Dermis blood vessel endothelial cell (primary cell): ENCODE results near the gene DNAJC24. TPM values are rescaled to one million over a fixed set of nuclear protein-coding genes. Genes with fewer than 3 reads are reported as not detected.

ENCODE experiments used
- DNase-seq: peaks from one replicate; pipeline ENCODE4 v3.0.0; 2010
- total RNA-seq: library from RNA; depleted of rRNA; stranded (reverse); fragments of >200 nt; gene quantifications from 2 replicates; pipeline ENCODE4 v1.2.3, GENCODE V29; 2014

The DNAJC24 gene
- total RNA-seq, 1 donor from 2014 or later = 8.2 TPM

DNA sequence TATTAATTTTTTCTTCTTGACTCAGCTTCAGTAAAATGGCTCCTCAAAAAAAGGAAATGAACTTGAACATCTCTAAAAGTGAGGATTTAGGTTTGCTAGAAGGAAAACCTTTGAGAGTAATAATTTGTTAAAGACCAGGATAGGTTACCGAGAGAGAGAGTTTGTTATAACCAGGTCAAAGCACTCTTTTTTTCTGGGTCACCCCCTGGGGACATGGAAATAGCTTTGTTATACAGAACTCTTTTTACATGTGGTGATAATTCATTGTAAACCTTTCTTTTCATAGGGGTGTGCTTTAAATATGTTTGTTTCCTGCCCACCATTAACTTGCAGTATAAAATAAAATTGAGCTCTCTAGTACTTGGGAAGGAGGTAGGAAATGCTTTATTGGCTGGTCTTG is 47.7 kb downstream of the DNAJC24 start:
- no peak for DNase-seq

DNA sequence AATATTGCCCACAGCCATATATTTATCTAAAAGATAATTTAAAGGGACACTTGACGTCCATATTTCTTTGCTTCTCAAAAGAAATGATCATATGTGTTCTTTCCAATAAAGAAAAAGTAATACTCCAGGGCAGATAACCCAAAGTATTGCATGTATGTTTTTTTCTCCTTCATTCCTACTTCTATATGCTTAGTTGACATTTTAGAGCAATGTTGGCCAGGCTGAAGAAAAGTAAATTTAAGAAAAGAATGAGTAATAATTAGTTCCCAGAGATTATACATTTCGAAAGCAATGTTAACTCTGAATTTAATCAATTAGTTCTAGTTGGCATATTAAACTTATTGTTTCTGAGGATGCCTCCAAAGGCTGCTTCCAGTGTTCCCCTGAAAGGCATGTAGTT is 48.2 kb downstream of the DNAJC24 start:
- DNase-seq = no peak

DNA sequence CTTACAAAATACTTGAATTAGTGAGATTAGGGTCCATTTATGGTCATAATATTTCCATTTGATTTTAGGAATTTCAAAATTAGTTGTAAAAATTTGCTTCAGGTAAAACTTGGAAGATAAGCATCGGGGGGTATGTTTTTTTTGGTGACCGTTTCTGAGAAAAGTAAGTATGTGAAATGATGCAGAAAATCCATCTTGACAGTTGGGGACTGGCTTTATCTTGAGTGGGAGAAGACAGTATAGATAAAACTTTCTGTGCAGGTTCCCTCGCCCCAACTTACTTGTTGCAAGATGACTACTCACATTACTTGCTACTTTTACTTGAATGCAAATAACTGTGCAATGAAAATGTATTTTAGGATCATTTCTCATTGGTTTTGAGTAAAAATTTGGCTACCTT is 49.5 kb downstream of the DNAJC24 start:
- DNase-seq = no peak

DNA sequence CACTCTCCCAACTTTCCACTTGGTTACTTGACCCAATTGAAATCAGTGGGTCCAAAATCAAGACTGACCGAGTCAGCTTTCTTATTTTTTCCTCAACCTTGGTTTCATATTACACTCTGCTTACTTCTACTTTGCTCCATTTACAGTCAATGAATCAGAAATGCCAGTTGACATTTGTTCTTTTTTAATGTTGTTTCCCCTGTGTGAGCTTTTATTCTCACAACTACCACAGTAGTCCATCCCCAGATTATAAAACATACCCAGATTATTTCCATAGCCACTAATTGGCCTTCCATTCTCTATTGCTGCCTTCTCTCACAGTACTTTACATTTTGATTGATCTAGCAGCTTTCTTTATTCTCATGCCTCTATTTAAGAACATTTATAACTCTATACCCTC is 50.0 kb downstream of the DNAJC24 start:
- no peak for DNase-seq

DNA sequence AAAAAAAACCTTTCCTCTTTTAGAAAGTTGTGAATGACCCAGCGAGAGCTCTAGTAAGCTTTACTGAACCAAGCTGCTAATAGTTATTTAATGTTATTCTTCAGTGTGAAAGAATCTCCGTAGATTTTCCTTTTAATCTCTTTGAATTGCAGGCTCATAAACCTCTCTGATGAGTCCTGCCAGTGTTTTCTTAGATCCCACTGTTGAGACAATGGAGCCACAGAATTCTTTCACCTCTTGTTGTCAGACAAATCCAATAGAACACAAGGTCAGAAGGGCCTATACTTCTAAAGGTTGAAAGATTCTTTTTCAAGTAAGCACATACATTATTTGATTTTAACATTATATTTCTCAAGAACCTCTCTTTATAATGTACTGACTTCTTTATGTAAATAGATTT is 52.2 kb downstream of the DNAJC24 start:
- no peak for DNase-seq

DNA sequence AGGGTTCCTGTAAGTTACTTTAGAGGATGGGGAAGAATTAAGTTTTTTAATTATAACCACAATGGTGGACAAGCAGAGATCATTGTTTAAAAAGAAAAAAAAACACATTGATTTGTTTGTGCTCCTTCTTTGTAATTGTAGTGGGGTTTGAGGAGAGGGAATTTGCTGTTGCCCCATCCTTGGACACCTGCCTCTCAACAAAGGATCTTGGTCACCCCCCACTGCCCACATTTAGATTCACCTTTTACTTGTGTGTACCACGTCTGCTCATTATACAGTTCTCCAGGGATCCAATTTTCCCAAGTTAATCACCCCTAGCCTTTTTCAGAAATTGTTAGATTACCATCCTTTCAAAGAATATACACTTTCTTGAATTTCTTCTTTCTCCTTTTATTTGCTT is 53.0 kb downstream of the DNAJC24 start:
- no peak for DNase-seq

DNA sequence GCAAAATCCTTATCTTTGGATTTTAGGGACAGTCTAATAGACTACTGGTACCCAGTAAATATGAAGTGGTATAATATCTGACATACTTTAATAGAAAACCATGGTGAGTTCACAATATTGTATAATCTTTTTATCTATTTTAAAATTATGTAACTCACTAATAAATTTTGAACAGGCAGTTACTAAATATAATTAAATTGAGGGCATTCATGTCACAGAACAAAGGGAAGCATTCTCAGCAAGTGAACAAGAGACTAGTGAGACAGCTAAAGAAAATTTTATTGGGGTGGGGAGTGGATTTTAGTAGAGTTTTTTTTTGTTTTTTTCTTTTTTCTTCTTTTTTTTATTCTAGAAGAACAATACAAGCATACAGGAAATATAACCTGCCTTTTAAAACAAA is 55.0 kb downstream of the DNAJC24 start:
- DNase-seq = no peak

DNA sequence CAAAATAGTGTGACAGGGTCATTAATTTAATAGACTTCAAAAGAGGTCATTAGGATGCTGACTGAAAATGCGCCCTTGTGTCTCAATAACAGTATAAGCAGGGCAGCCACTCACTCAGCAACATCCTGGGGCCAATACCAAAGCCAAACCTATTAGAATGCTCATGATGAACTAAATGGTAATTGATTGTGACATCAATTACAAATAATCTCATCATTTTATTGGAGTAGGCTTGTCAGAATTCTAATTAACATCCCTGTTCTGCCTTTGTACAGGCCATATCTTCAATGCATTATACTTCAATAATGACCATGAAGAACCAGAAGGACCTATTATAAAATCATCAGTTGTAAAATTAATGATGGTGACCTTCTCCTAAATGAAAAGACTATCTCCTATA is 64.2 kb downstream of the DNAJC24 start:
- DNase-seq = no peak

DNA sequence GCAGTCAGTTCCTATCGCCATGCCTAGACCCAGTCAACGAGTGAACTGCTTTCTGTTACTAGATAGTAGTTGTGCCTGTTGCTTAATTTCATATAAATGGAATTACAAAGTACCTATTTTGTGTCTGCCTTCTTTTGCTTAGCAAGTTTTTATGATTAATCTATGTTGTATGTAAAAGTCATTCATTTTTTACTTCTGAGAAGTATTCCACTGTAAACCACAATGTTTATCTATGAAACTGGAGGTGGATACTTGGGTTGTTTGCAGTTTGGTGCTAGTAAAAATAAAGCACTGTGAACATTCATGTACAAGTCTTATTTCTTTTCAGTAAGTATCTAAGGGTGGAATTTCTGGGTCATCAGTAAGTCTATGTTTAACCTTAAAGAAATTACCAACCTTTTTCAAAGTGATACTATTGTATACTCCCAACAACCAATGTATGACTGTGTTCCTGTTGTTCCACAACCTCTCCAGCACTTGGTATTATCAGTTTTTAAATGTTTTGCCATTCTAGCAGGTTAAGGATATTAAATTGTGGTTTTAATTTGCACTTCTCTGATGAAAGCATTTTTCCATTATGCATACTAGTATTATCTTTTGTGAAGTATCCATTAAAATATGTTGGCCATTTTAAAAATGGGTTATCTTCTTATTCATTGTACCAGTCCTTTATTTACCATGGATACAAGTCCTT is 68.2 kb downstream of the DNAJC24 start:
- no peak for DNase-seq

DNA sequence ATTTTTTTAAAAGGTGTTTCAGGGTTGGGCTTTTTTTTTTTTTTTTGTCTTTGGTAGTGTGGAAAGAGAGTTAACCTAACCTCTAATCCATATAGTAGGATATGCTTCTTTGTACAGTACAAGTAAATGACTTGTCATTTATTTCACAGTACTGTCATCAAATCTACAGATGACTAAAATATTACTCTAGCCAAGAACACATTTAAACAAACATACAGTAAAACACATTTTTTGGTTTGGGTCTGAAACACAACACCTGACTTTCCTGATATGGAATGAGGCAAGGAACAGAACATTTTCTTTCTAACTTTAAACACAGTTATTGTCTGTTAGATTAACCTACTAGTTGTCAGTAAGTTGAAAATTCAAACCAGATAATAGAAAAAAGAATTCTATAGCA is 71.6 kb downstream of the DNAJC24 start:
- no peak for DNase-seq

DNA sequence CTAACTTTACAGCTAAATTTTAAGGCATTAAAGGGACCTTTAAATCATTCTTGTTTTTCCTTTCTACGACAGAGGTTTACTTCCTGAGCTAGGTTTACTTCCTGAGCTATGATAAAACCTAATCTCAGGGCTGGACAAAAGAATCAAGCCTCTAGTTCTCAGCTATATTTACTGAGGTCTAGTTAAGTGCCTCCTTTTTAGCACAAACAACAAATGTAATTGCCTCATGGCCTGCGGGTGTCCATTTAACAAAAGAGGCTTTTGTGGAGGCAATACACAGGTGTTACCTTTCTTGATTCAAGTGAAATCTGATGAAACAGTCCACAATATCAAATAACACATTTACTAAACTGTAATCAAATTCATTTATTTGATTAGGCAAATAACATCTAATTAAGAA is 72.4 kb downstream of the DNAJC24 start:
- DNase-seq = peak; percentile 4

DNA sequence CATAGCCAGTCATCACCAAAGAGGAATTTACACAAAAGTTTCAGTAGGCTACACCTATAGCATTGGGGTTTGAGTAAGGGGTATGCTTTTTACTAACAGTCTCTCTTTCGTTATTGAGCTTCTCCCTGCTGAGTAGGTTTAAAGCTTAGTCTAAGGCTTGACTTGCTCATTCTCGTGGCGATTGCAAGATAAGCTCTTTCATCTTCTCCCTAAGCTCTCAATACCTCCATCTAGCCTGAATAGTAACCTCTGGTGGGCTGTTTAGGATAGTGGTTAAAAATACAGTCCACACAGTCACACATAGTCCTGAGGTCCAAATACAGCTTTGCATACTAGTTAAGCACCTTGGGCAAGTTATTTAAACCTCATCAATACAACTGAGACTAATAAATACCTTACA is 74.1 kb downstream of the DNAJC24 start:
- no peak for DNase-seq

DNA sequence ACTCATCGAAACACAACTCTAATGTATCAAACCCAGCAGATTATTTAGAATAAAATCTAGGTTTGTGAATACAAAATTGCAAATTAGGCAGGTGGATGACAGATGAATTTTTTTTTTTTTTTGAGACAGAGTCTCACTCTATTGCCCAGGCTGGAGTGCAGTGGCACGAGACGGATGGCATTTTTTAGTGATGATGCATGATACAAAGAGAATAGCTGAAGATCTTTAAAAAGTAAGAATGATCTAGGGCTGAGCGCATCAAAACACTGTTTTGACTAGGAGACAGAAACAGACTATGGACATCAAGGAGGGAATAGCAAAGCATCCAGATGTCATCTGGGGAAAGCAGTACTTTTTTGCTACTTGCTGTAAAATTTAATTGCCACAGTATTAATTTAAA is 76.0 kb downstream of the DNAJC24 start:
- no peak for DNase-seq

DNA sequence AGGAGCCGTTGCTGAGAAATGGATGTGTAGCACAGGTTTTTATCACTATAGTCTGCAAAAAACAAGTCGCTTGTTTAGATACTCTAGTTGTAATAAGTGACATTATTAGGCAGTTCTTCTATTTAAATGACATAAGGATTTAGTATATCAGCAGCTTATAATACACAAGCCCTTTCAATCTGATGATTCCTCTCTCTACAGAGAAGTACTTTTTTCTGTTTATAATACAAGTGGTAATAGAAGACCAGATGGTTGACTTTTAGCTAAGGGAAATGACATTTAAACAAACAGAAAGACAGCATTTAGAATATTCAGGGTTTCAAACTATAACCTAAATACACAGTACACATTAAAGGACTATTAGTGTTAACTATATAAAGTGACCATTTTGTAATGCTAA is 79.4 kb downstream of the DNAJC24 start:
- no peak for DNase-seq

DNA sequence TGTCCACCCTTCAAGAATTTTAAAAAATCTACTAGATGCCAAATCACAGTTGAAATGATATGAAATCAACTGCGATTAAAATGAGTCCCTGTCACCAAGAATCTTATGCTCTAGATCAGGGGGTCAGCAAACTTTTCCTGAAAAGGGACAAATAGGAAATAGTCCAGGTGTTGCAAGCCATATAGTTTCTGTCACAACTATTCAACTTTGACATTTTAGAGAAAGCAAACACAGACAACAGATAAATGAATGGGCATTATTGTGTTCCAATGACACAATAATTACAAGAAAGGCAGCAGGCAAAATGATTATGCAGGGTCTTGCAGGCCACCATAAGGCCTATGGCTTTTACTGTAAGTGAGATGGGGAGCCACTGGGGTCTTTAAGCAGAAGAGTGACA is 81.2 kb downstream of the DNAJC24 start:
- no peak for DNase-seq

DNA sequence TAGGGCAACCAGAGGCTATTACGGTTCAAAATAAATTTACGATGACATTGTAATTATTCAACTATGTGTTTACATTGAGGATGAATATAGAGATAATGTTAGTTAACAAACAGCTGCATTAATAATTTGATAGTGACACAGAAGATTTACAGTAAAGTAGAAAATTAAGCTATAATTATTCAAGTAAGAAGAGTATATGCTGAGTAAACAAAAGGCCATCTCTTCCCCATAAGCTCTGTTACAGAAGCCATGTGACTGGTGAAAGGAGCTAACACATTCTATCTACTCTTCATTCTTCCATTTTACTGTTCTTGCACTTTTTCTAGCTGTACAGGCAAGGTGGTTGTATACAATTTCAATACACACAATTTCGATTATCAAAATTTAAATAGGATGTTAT is 85.5 kb downstream of the DNAJC24 start:
- DNase-seq = no peak

DNA sequence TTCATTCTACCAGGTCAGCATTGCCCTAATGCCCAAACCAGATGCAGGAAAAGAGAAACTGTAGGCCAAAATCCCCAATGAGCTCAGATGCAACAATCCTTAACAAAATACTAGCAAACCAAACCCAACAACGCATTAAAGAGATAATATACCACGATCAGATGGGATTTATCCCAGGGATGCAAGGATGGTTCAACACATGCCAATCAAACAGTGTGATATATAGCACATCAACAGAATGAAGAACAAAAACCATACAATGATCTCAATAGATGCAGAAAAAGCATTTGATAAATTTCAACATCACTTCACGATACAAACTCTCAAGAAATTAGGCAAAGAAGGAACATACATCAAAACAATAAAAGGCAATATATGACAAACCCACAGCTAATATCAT is 94.8 kb downstream of the DNAJC24 start:
- DNase-seq = no peak

DNA sequence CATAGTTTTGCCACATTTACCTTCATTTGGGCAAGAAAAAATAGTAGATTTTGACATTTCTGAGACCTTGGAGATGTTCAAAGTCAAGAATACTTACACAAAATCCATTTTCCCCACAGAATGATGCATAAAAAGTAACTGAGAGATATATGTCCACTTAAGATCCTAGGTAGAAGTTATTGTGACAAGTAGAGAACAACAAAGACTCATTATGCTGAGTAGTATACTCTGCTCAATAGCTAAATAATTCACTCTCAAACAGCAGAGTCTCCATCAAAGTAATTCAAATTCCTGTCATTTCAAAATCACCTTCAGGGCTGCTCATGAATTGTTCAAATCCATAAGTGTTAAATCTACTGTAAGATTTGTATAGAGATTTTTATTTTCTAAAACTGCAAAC is 104.4 kb downstream of the DNAJC24 start:
- DNase-seq = no peak

DNA sequence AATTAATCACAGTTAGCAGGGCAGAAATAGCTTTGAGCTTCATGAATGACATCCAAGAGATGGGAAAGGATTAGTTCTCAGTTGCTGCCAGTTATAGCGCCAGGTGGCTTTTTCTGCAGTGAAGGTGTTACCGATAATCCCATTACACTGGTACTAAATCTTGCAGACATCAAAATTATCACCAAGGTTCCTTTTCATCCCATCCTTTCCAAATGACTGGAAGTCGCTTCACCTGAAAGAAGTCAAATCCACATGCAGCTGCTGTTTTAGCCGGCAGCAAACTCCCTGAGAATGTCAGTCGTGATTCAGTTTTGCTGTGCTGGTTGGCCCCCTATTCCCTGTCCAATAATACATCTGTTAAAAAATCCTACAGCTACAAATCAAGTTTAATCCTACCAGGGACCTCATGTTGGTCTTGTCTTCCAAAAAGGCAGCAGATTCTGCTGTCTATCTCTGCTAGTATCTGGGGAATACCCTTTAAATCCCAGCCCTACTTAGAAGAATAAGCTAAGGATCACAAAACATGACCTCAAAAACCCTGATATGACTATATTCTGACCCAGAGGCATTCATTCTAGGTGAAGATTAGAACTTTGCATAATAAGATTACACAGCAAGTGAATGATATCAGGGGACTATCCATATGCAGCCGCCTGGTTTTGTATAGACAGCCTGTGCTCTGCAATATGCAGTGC is 108.0 kb downstream of the DNAJC24 start:
- no peak for DNase-seq

DNA sequence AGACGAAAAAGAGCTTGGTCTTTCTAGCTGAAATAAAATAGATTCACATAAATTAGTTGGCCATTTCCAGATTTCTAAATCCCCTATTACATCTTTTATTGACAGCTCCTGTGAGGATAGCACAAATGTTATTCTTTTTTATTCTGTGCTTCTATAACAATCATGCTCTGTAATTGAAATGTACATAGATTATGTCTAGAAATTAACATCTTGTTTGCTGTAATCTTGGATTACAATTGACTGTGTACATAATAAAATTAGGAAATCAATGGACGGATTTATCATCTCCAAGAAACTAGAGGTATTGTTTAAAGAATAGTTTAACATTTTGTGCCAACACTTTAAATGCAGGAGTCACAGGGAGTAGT is 108.5 kb downstream of the DNAJC24 start:
- no peak for DNase-seq

DNA sequence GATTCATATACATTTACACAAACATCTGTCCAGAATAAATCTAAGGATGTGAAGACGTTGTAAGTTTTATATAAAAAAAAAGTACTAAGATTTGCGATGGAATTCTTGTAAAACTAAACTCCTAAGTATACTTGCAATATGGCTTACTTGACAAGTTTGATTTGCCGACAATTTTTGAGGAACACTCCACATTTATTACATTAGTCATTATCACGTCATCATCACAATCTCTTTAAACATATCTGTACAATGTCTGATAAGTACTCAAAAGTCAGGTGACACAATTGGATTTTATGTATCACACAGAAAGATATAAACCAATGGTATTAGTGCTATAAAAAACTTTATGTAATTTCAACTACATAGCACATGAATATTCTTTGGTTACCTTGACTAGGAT is 109.4 kb downstream of the DNAJC24 start:
- DNase-seq = no peak

DNA sequence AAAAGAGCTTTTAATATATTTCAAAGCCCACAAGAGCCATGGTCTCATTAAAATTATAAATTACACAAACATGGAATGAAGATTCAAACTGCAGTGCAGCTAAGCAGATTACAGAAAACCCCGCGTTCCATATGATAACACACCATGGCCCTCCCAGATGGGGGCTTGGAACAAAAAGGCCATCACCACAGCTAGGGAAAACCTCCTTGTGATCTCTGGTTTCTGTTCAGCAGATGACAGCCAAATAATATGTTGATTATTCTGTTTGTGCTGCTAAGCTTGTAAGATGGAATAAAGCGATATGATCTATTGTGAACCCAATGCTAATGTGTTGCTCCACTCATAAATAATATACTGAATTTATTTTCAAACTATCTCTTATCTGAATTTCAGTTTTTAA is 111.3 kb downstream of the DNAJC24 start:
- DNase-seq = no peak
